GM12891 (cell line): ENCODE measurements around the gene ZBTB16.

Experiments
- POLR2A ChIP-seq: IDR thresholded peaks from 2 replicates; pipeline ENCODE4 v1.6.1; 2011; ENCODE audit warnings: low read depth, low read length, control low read depth
- POU2F2 ChIP-seq: IDR thresholded peaks from 2 replicates; pipeline ENCODE4 v1.6.1; 2011; ENCODE audit warnings: low read depth, mild to moderate bottlenecking, control low read depth, low read length, moderate library complexity

GRCh38 chr11:114051558-114051957 lies 8.0 kb upstream of the ZBTB16 start:
- TF ChIP-seq POU2F2: no peak
- no peak for TF ChIP-seq POLR2A
